ENCODE data around the gene TLE2. TPM values are rescaled to one million over a fixed set of nuclear protein-coding genes. Genes with fewer than 3 reads are reported as not detected.

TLE2 gene
- polyA plus RNA-seq, 1 of the 3 experiments (the other 2 are of a cell fraction), result 2.3 TPM

DNA sequence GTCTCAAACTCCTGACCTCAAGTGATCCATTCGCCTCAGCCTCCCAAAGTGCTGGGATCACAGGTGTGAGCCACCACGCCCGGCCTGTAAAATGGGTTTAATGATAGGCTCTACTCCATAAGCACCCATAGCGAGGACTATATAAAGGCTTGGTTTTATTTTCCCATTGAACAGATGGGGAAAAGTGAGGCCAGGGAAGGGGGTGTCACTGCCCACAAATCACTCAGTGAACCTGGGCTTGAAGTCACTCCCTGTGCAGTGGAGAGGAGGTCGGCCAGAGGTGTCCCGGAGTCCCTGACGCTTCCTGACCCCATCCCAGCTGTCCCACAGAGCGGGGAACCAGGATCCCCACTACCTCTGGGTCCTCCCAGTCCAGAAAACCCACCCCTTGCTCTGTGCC lies 14.9 kb downstream of the TLE2 start:
- DNase-seq, result no peak
- ChIA-PET CTCF (interaction anchor here (1.2 to 4.5 kb wide), 2 partner anchors 22 to 66 kb away, joined by 3 to 17 read pairs; no protein-coding TSS in a partner anchor), POLR2A (no interaction called here)
- Histone ChIP-seq H3K27me3 (ENCODE audit: insufficient read depth) (peaks cover 18% of the 10 kb centered on the region), H3K4me1 (ENCODE audit: control insufficient read depth in 1 of 2, insufficient read depth in 2 of 2, low read depth in 1 of 2, low read length in 1 of 2) (no peaks in the 10 kb centered on the region), H3K9me2 (no peaks in the 10 kb centered on the region), H4K20me1 (ENCODE audit: insufficient read depth) (no peaks in the 10 kb centered on the region), H3K4me3 (ENCODE audit: low read depth in 2 of 2, low read length in 1 of 2) (no peak overlapping the region), H3K36me3 (replicated peaks in 1 of 2; ENCODE audit: control insufficient read depth in 1 of 2, insufficient read depth in 2 of 2, low read length in 1 of 2) (no peaks in the 10 kb centered on the region), H3K9ac (no peak overlapping the region), H3K79me2 (ENCODE audit: insufficient read depth) (no peaks in the 10 kb centered on the region), H3K9me3 (no peaks in the 10 kb centered on the region), H3K27ac (ENCODE audit: low read depth in 2 of 2, low read length in 1 of 2) (no peak overlapping the region), H2AFZ (ENCODE audit: low read depth) (no peak overlapping the region), H3K4me2 (no peak overlapping the region), H3F3A (replicated peaks; ENCODE audit: insufficient read depth) (peaks cover 5% of the 10 kb centered on the region)
- 75% methylated on average over 6 of the region's 8 CpGs for WGBS (ENCODE audit: low lambda C conversion rate)
- TF ChIP-seq MXI1 (IDR thresholded peaks at IDR 0.05; ENCODE audit: low read depth, low read length) (no peak), POLR2AphosphoS5 (IDR thresholded peaks at IDR 0.05; ENCODE audit: low read depth, low read length) (no peak), RAD21 (IDR thresholded peaks at IDR 0.05; ENCODE audit: low read length) (no peak), JUND (IDR thresholded peaks at IDR 0.05) (no peak)
- TF ChIP-seq, protein P1, sequence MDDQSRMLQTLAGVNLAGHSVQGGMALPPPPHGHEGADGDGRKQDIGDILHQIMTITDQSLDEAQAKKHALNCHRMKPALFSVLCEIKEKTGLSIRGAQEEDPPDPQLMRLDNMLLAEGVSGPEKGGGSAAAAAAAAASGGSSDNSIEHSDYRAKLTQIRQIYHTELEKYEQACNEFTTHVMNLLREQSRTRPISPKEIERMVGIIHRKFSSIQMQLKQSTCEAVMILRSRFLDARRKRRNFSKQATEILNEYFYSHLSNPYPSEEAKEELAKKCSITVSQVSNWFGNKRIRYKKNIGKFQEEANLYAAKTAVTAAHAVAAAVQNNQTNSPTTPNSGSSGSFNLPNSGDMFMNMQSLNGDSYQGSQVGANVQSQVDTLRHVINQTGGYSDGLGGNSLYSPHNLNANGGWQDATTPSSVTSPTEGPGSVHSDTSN (IDR thresholded peaks at IDR 0.05), result no peak
- TF ChIP-seq, protein P2, sequence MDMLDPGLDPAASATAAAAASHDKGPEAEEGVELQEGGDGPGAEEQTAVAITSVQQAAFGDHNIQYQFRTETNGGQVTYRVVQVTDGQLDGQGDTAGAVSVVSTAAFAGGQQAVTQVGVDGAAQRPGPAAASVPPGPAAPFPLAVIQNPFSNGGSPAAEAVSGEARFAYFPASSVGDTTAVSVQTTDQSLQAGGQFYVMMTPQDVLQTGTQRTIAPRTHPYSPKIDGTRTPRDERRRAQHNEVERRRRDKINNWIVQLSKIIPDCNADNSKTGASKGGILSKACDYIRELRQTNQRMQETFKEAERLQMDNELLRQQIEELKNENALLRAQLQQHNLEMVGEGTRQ (IDR thresholded peaks at IDR 0.05; ENCODE audit: borderline replicate concordance, low read depth, low read length), result no peak

DNA sequence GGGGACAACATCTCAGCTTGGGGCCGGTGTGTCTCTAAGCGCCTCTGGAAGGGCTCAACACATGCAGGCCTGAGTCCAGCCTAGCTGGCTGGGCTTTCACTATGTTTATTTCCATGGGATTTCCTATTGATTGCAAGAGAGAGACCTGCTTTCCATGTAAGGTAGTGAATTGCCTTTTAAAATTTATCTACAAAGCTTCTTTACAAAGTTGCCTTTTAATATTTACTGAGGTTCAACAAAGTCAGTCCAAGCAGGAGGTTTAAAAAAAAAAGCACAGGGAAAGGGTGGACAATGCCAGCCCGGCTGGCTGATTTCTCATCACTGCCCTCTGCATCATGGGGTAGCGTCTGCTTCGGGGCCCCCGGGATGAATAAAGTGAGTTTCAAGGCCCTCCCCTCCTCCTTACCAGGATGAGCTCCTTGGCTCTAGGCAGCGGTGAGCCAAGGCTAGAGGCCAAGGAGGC lies 15.8 kb downstream of the TLE2 start:
- H3K27ac ChIP-seq (ENCODE audit: low read depth in 2 of 2, low read length in 1 of 2), result no peak overlapping the region
- ChIA-PET POLR2A (no interaction called here), CTCF (interaction anchor here (0.8 to 4.5 kb wide), 5 partner anchors 14 to 90 kb away, joined by 3 to 17 read pairs (median 4); no protein-coding TSS in a partner anchor)
- H3K9me2 ChIP-seq, result no peaks in the 10 kb centered on the region
- TF ChIP-seq, protein P3, sequence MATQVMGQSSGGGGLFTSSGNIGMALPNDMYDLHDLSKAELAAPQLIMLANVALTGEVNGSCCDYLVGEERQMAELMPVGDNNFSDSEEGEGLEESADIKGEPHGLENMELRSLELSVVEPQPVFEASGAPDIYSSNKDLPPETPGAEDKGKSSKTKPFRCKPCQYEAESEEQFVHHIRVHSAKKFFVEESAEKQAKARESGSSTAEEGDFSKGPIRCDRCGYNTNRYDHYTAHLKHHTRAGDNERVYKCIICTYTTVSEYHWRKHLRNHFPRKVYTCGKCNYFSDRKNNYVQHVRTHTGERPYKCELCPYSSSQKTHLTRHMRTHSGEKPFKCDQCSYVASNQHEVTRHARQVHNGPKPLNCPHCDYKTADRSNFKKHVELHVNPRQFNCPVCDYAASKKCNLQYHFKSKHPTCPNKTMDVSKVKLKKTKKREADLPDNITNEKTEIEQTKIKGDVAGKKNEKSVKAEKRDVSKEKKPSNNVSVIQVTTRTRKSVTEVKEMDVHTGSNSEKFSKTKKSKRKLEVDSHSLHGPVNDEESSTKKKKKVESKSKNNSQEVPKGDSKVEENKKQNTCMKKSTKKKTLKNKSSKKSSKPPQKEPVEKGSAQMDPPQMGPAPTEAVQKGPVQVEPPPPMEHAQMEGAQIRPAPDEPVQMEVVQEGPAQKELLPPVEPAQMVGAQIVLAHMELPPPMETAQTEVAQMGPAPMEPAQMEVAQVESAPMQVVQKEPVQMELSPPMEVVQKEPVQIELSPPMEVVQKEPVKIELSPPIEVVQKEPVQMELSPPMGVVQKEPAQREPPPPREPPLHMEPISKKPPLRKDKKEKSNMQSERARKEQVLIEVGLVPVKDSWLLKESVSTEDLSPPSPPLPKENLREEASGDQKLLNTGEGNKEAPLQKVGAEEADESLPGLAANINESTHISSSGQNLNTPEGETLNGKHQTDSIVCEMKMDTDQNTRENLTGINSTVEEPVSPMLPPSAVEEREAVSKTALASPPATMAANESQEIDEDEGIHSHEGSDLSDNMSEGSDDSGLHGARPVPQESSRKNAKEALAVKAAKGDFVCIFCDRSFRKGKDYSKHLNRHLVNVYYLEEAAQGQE (IDR thresholded peaks at IDR 0.05; ENCODE audit: low read depth, low read length), result no peak
- TF ChIP-seq GABPA (IDR thresholded peaks at IDR 0.05; ENCODE audit: low read depth) (no peak), POLR2AphosphoS5 (IDR thresholded peaks at IDR 0.05; ENCODE audit: low read depth, low read length) (no peak)
- H3F3A ChIP-seq (replicated peaks; ENCODE audit: insufficient read depth), result peaks cover 5% of the 10 kb centered on the region
- H3K4me1 ChIP-seq (ENCODE audit: control insufficient read depth in 1 of 2, insufficient read depth in 2 of 2, low read depth in 1 of 2, low read length in 1 of 2), result no peaks in the 10 kb centered on the region
- no peak for DNase-seq
- no peaks in the 10 kb centered on the region for H3K9me3 ChIP-seq
- H3K4me3 ChIP-seq (ENCODE audit: low read depth in 2 of 2, low read length in 1 of 2), result no peak overlapping the region
- H3K9ac ChIP-seq, result no peak overlapping the region
- H4K20me1 ChIP-seq (ENCODE audit: insufficient read depth), result no peaks in the 10 kb centered on the region
- no peak overlapping the region for H2AFZ ChIP-seq (ENCODE audit: low read depth)
- 46% methylated on average over 7 of the region's 7 CpGs for WGBS (ENCODE audit: low lambda C conversion rate)
- H3K27me3 ChIP-seq (ENCODE audit: insufficient read depth), result peaks cover 18% of the 10 kb centered on the region
- no peak overlapping the region for H3K4me2 ChIP-seq
- no peaks in the 10 kb centered on the region for H3K36me3 ChIP-seq (replicated peaks in 1 of 2; ENCODE audit: control insufficient read depth in 1 of 2, insufficient read depth in 2 of 2, low read length in 1 of 2)
- no peaks in the 10 kb centered on the region for H3K79me2 ChIP-seq (ENCODE audit: insufficient read depth)
